ENCODE measurements around the gene OR9A2.

- TF ChIP-seq CTCF (IDR thresholded peaks at IDR 0.05) (no peak), POLR2A (IDR thresholded peaks at IDR 0.05) (no peak), POLR2AphosphoS5 (IDR thresholded peaks at IDR 0.05; ENCODE audit: insufficient read depth in 1 of 2, low read depth in 1 of 2) (no peak)
Observed at GRCh38 chr7:143046426-143046851, 19.5 kb upstream of the OR9A2 start.

Data from vagina (tissue), 2 donors.